ENCODE measurements around the gene SPEM3.
A peak's percentile ranks its signal among the peaks of the same experiment; 100 is the strongest.
"Not testable (repeated sequence)": the region's sequence is repeated elsewhere in the genome, so short reads cannot be mapped to it uniquely, and the experiment has no call there.

SPEM3 gene

GRCh38 chr17:7475764-7476422 lies 47.2 kb downstream of the SPEM3 start:
- no peak for DNase-seq

- DNase-seq = peak; percentile 40
These were observed 47.8 kb downstream of the SPEM3 start for GRCh38 chr17:7476494-7476893.

- DNase-seq = no peak
These were observed 48.3 kb downstream of the SPEM3 start for GRCh38 chr17:7476951-7477350.

- DNase-seq = peak; percentile 50
These were observed 49.0 kb downstream of the SPEM3 start for GRCh38 chr17:7477392-7478275.

GRCh38 chr17:7478276-7479212 lies 49.9 kb downstream of the SPEM3 start:
- DNase-seq = peak; percentile 28

- DNase-seq = peak; percentile 29
These were observed 50.8 kb downstream of the SPEM3 start, which contains the start of gene ZBTB4 for GRCh38 chr17:7479213-7480088. ZBTB4 (minus strand) TSS chr17:7479631; CDS start chr17:7466801, 12,830 bp downstream.

GRCh38 chr17:7480089-7480384 lies 51.4 kb downstream of the SPEM3 start:
- no peak for DNase-seq

- not testable (repeated sequence) for DNase-seq
These were observed 52.6 kb downstream of the SPEM3 start, which contains the start of gene SLC35G6 for GRCh38 chr17:7481275-7481674. SLC35G6 (plus strand) TSS chr17:7481446; CDS start chr17:7481517, 71 bp downstream.

- not testable (repeated sequence) for DNase-seq
These were observed 53.4 kb downstream of the SPEM3 start for GRCh38 chr17:7481842-7482741.

Data from HCEC 1CT (cell line).